Measurements from ENCODE around the gene PNCK.

Gene PNCK

DNA sequence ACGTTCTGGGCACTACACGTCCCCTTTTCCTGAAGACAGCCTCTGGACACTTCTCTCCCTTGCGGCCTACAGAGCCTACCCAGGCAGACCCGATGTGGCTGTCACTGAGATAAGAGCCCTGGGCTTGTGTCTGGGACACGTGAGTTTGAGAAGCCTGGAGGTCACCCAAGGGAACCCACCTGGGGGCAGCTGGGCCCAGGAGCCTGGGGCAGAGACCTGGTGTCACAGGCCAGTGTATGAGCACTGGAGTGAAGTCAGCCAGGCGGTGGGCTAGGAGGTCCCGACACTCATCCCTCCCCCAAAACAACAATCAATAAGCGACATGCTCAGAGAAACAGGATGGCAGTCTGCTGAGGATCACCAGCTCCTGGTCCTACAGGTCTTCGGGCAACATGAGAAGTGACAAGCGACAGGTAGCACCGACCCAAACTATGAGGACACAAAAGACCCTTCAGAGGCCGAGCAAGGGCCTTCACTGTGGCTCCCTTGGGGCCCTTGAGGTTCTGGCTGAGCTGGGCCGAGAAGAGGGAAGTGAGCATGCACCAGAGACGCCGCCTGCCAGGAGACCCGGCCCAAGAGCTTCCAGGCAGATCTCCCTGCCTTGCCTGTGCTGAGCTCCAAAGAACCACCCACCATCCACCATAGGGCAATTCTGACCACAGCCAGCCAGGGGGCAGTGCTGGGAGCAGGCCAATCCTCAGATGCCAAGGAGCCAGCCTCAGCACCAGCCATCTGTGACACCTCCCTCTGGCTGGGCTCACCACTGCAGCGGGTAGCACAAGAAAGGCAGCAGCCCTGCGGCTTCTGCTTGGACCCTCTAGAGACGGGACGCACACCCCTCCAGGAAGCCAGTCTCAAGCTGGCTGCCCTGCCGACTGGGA, 37.6 kb downstream of the PNCK start:
- no peak for DNase-seq (ENCODE audit: low read depth)

DNA sequence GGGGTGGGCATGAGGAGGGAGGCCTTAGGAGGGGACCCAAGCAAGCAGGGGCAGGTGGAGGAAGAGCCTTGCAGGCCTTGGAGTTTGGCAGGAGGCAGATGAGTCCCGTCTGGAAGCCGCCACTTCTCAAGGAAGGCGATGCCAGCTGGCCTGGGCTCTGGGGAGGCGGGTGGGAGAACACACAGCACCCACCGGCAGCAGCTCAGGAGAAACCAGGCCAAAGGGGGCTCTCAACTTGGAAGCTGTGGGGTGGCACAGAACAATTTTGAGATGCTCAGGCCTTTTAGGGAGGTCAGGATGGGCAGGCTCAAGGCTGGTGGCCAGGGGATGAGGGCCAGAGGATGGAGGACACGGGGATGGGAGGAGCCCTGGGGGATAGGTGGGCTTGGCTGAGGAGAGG, 38.2 kb downstream of the PNCK start:
- no peak overlapping the region for H3K4me3 ChIP-seq (ENCODE audit: low read depth, low read length)
- in situ Hi-C loops (cut with HindIII; ENCODE audit: low sequenced_read_pairs), result no loop called here
- TF ChIP-seq, protein P1, sequence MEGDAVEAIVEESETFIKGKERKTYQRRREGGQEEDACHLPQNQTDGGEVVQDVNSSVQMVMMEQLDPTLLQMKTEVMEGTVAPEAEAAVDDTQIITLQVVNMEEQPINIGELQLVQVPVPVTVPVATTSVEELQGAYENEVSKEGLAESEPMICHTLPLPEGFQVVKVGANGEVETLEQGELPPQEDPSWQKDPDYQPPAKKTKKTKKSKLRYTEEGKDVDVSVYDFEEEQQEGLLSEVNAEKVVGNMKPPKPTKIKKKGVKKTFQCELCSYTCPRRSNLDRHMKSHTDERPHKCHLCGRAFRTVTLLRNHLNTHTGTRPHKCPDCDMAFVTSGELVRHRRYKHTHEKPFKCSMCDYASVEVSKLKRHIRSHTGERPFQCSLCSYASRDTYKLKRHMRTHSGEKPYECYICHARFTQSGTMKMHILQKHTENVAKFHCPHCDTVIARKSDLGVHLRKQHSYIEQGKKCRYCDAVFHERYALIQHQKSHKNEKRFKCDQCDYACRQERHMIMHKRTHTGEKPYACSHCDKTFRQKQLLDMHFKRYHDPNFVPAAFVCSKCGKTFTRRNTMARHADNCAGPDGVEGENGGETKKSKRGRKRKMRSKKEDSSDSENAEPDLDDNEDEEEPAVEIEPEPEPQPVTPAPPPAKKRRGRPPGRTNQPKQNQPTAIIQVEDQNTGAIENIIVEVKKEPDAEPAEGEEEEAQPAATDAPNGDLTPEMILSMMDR (IDR thresholded peaks at IDR 0.05; ENCODE audit: low read depth, low read length, missing control alignments), result no peak
- no peak for DNase-seq (ENCODE audit: low read depth)

More for the DNA sequence above, 37.6 kb downstream of the PNCK start:
- in situ Hi-C loops (cut with HindIII; ENCODE audit: low sequenced_read_pairs), result no loop called here
- no peak overlapping the region for H3K4me3 ChIP-seq (ENCODE audit: low read depth, low read length)
- TF ChIP-seq, protein P1 (IDR thresholded peaks at IDR 0.05; ENCODE audit: low read depth, low read length, missing control alignments), result peak; percentile 25

- no peak for DNase-seq (ENCODE audit: low read depth)
- TF ChIP-seq, protein P1 (IDR thresholded peaks at IDR 0.05; ENCODE audit: low read depth, low read length, missing control alignments), result no peak
- H3K4me3 ChIP-seq (ENCODE audit: low read depth, low read length), result no peak overlapping the region
- in situ Hi-C loops (cut with HindIII; ENCODE audit: low sequenced_read_pairs), result no loop called here
These were observed 38.8 kb downstream of the PNCK start for GRCh38 chrX:153634832-153635231.

- DNase-seq (ENCODE audit: low read depth), result no peak
- no peak overlapping the region for H3K4me3 ChIP-seq (ENCODE audit: low read depth, low read length)
- in situ Hi-C loops (cut with HindIII; ENCODE audit: low sequenced_read_pairs), result no loop called here
- TF ChIP-seq, protein P1 (IDR thresholded peaks at IDR 0.05; ENCODE audit: low read depth, low read length, missing control alignments), result no peak
These were observed 39.4 kb downstream of the PNCK start for GRCh38 chrX:153634236-153634635.

DNA sequence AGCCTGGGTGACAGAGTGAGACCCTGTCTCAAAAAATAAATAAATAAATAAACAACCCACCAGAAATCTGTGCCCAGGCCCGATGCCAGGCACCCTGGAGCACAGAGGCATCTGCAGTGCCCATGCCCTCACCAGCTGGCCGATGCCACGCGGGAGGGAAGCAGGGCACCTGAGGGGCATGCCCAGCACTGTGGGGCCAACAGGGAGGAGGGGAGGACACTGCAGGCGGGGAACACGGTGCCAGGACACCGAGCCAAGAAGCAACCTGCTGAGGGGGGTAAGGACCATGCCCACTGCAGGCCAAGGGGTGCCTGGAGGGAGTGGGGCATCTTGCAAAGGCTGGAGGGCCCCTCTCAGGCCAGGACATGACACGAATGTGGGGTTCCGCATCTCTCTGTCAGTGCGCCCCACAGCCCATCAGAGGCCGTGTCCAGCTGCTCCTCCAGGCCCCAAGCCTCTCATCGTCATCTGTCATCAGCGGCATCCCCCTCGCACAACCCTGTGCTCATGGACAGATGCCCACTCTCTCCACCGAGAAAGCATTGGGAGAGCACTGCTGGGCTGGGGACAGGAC, 39.9 kb downstream of the PNCK start:
- TF ChIP-seq, protein P1 (IDR thresholded peaks at IDR 0.05; ENCODE audit: low read depth, low read length, missing control alignments), result no peak
- DNase-seq (ENCODE audit: low read depth), result no peak
- in situ Hi-C loops (cut with HindIII; ENCODE audit: low sequenced_read_pairs), result no loop called here
- no peak overlapping the region for H3K4me3 ChIP-seq (ENCODE audit: low read depth, low read length)

DNA sequence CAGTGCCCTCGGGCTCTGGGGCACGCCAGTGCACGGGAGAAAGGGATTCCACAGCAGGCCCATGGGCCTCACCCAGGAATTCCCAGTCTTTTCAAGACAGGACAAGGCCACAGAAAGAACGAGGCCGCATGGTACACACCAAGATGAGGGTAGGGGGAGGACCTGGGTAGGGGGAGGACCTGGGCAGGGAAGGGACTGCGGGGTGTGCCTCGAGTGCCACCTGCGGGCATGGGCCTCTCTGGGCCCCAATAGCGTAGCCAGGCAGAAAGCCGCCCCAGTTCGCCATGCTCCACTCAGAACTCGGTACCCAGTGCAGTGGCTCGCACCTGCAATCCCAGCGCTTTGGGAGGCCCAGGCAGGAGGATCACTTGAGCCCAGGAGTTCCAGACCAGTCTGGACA, 40.6 kb downstream of the PNCK start:
- DNase-seq (ENCODE audit: low read depth), result no peak

More for the DNA sequence above, 40.6 kb downstream of the PNCK start:
- TF ChIP-seq, protein P1 (IDR thresholded peaks at IDR 0.05; ENCODE audit: low read depth, low read length, missing control alignments), result no peak
- in situ Hi-C loops (cut with HindIII; ENCODE audit: low sequenced_read_pairs), result no loop called here
- no peak overlapping the region for H3K4me3 ChIP-seq (ENCODE audit: low read depth, low read length)
